Measurements from ENCODE around the gene PRKAG3.
"Not testable (repeated sequence)": the region's sequence is repeated elsewhere in the genome, so short reads cannot be mapped to it uniquely, and the experiment has no call there.

Gene PRKAG3

DNA sequence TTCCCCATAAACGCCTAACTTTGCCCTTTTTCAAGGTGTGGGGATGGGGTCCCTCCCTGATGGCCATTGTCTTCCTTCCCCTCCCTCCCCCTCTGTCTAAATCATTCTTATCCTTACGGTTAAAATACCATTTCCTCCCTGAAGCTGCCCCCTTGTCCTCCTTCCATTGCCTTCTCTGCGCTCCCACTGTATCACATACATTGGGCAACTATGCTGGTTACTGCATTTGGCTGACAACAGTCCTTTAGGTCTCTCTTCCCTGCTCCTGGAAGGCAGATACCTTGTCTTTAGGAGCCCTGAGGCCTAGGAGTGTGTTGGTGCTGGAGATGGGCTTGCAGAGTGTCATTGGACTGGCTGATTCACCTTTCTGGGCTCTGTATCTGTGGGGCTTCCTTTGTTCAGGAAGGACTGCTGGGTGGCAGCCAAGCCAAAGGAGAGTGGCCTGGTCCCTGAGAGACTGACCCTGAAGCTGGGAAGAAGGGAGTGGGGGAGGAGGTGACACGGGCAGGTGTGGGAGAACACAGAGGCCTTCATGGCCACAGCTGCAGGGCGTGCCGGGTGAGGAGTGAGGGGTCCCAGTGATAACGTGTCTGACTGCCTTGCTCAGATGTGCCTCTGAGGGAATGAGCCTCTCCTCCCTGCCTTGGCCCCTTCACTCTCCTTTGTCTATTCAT, 30.2 kb upstream of the PRKAG3 start:
- no peak for DNase-seq

DNA sequence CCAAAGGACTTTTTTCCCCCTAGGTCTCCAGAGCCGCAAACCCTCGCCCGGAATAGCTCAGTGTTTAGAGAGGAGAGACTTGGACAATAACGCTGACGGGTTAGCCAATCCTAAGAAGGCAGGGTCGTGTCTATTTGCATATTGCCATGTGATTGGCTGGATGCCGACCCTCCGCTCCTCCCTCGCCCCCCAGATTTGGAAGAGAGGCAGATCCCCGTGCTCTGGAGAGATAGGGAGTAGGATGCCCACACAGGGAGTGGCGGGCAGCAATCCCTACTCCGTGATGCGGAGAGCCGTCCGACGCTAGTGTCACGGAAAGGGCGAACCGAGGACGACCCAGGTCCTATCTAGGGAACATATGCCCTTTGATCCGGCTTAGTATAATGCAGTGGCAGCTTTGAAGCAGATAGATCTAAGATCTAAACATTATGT, 29.4 kb upstream of the PRKAG3 start:
- no peak for DNase-seq

DNA sequence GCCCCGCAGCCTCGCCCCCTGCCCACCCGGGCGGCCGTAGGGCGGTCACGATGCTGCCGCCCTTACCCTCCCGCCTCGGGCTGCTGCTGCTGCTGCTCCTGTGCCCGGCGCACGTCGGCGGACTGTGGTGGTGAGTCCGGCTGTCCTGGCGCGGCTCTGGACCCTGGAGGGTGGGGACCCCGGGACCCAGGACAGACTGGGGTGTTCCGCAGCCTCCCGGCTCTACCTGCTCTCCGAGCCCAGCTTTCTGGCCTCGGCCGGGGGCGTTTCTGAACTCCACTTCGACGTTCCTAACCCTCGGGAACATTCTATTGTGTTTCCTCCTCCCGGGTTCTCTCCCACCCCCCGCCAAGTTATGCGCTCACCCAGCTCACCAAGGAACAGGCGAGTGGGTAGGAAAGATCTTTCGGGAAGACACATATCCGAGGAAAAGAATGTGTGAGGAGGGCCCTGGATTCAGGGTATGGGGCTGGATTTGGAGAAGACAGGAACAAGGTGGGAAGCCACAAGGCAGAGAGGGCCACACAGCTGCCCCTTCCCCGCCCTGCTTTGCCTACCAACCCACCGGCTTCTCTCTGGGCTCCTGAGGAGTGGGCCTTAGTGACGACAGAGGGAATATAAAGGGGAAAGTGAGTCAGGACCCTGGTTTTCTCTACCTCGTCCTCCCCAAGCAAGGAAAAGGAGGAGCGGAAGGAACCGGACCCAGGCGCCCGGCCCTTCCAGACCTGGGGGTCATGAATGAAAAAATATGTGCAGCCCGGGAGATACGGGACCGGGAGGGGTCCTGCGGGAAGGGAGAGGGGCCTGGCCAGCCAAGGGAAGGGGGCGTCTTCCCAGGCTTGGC, 28.6 kb upstream of the PRKAG3 start:
- no peak for DNase-seq

DNA sequence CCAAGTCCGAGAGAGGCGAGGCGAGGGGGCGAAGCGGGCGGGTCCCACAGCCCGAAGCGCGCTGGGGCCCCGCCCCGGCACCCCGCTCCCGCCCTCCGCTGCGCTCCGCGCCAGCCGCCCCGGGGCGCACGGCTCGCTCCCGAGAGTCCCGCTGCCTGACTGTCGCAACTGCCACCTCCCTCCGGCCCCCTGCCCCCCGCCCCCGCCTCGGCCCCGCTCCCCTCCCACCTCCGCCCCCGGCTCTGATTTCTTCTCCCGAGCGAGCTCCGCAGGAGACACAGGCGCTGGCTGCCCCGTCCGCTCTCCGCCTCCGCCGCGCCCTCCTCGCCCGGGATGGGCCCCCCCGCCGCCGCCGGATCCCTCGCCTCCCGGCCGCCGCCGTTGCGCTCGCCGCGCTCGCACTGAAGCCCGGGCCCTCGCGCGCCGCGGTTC, 28.0 kb upstream of the PRKAG3 start, which contains the start of gene WNT6:
TSS of gene WNT6 (plus strand) at position 250 of the 432 bp plus-strand sequence. CDS start 233 bp downstream, outside the sequence.
- no peak for DNase-seq

DNA sequence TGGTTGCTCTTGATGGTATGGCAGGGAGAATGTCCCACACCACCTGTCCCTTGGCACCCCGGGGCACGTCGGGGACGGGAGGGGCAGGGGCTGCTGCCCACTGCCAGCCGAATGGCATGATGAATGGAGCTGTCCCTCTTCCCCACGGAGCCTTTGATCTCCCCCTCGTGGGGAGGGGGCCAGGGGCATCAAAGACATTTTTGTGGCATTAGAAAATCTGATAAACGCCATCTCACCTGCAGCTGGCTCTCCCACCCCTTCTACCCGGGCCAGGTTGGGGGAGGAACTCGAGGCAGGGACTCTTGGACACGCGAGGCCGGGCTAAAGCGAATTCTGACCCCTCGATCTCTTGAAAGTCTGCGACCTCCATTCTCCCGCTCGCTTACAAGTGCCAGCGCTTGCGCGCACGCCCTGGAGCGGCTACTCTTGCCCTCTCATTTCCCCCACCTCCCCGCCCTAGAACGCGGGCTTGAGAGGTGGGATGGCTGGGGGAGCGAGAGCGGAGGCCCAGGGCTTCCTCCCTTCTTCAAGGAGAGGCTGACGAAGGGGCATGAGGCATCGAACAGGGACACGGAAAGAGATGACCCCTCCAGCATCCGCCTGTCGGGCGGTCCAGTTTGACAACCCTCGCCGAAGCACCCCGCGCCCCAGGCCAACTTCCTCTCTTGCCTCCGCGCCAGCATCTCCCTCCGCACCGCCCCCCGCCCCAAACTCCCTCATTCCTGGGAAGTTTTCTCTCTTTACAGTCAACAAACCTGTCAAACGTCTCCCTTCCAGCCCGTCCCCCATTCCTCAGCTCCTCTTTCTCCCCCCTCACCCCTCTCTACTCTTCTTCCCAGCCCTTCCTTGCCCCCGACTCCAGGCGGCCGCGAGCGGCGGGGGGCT, 27.3 kb upstream of the PRKAG3 start:
- DNase-seq, result no peak

DNA sequence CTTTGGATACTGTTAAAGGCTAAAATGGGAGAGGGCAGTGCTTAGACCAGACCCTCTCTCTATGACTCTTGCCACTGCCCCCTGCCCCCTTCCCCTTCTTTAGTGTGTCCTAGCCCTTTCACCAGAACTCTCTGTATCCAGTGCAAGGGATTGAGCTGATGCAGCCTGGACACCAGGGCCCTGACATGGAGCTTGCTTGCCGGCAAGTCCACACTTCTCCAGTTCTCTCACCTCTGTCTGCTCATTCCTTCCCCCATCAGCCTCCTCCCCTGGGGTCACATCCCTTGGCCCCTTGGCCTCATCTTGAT, 26.5 kb upstream of the PRKAG3 start:
- no peak for DNase-seq

DNA sequence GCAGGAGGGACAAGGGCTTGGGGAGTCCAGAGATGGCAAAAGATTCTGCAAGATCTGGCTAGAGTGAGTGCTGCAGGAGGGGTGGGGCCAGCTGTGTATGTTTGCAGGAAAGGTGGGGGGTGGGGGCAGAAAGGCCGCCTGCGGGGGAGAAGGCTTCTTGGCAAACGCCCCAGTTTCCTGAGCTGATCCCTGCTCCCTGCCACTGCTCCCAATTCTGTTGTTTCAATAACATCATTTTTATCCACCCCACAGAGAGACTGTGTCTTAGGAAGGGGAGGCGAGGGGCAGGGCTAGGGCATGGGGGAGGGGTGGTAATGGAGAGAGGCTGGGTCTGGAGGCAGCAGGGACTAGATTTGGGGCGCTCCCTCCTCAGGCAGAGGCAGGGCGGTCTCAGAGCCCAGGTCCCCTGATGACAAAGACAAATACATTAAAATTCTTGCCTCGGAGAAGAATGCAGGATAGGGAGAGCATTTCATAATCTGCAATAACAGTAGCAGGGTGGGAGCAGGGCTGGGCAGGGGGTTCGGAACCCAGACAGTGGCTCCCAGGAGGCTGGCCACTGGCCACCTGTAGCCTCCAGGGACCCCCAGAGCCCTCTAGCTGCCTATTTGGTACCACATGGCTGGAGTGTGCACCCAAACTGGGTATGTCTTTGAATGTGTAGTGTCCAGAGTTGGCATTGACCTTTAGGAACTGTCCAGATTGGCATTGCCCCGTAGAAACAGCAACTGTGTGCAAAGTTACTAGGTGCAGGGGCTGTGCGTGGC, 26.0 kb upstream of the PRKAG3 start:
- DNase-seq, result no peak

DNA sequence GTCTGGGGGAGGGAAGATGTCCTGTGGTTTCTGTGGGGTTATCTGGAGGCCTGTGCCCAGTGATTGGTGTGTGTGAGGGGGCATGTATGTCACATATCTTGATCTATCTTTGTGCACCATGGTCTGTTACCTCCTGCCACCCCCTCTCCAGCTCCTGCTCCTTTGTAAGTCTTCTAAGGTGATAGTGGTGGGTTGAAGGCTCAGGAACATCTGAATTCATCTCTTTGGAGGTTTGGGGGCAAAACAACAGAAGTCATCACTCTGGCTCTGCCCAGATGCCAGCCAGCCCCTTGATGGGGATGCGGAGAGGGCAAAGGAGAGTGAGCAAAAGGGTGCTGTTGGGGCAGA, 25.3 kb upstream of the PRKAG3 start:
- DNase-seq, result no peak

DNA sequence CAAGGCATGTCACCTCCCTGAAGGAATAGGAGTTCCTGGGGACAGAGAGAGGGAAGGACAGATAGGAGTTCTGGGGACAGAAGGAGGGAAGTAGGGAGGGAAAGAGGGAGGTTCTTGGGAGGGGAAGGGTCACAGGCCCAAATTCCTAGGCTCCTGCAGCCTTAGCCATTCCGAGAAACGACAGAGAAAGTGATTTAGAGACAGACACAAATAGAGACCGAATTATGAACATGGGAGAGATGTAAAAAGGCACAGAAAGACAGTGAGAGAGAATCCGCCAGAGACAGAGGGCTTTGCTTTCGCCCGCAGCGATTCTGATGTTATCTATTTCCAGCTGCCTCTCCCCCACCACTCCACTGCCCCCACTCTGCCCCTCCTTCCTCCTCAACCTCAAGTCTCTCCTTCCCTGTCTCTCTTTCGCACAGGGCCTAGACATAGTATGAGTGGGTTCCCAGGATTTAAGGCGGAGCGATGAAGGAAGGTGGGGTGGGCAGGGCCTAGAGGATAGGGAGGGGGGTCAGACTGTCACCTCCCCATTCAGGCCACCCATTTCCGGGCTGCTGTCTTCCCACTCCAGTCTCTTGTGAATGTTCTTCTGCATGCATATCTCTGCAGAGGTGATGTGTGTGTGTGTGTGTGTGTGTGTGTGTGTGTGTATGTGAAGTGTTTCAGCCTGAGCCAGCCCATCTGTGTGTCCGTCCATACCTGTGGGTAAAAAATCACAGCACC, 24.7 kb upstream of the PRKAG3 start:
- DNase-seq, result no peak

DNA sequence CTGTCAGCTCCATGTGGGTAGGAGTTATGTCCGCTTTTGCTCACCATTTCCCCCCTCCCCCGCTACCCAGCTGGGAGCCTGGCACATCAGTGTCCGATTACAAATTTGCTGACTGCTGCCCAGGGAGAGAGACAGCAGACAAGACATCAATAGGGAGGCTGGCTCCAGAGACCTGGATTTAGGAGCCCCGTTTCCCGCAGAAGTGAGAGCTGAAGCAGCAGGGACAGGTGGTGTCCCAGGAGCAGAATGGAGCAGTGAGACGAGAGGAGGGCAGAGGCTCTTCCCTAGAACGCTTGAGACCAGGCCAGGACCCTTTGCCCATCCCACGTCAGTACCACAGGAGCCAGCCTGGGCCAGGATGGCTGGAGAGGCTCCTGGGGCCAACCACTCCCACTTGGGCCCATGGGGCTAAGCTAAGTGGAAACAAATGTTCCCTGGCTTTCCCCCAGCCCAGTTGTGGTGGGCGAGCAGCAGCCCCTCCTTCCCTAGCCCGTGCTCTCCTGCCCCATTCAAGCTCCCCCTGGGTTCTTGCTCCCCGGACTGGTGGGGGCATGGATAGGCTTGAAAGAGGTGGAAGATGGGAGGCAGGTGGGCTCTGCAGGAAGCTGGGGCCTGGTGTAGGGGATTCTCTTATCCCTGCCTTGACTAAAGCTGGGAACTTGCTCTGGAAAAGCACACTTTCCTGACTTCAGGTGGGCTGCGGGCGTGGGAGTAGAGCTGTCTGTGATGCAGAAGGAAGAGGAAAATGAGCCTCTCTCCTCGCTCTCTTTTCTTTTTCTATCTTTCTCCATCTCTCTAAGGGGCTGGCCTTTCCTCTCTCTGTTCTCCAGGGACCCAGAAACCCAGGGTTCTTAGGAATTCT, 23.9 kb upstream of the PRKAG3 start:
- no peak for DNase-seq

DNA sequence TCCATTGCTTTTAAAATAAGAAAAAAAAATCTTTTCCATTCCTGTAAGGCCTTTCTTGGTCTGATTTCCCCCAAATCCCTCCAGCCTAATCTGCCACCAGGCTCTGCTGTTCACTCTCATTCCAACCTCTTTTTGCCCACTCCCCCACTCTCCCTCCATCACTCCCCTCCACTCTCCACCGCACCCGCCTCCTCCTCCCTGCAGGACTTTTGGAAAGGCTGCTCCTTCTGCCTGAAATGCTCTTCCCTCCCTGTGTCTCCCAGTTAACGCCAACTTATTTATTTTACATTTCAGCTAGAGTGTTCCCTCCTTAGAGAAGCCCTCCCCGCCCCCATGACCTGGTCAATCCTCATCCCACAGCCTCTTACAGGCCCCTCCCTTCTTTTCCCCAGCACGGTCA, 23.3 kb upstream of the PRKAG3 start:
- DNase-seq, result no peak

DNA sequence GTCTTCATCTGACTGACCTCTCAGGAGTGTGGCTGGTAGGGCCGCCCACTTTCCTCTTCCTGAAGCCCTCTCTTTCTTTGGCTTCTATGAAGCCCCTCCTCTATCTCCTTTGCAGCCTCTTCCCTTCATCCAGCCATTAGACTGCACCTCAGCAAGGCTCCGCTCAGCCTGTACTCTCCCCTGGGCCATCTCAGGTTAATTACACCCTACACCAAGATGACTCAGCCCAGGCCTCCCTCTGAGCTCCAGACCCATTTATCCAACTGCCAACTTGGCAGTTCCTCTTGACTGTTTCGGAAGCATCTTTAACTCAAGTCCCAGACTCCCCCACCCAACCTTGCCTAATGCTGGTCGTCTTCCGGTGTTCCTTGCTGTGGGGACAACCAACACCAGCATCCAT, 22.2 kb upstream of the PRKAG3 start:
- no peak for DNase-seq

DNA sequence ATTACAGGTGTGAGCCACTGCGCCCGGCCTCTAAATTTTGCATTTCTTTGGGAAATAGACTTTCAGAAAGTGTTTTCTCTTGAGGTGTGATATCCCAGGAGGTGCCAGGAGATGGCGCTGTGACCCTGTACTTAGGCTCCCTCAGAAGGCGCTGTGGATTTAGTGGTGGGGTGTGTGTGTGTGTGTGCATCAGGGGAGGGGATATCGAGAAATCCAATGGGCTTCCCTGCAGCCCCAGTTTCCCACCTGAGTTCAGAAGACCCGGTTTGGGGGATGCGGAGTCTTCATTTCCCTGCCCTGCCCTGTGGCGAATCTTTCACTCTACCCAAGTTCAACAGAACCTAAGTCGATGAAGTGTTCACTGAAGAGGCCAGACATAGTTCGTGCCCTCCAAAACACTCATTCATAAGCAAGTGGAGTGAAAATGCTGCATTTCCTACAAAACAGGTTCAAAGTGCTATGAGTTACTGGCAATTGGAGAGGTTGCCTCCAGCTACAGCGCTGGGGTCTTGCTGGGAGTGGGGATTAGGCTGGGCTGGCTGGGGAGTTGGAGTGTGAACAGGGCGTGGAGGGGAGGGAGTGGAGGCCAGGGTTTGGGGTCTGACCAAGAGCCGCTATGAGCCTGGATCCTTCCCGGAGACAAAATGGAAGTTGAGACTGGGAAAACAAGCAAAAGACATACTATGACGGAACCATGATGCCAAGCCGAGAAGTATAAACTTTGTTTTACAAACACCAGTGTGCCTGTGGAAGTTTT, 21.5 kb upstream of the PRKAG3 start:
- DNase-seq, result peak; percentile 66

DNA sequence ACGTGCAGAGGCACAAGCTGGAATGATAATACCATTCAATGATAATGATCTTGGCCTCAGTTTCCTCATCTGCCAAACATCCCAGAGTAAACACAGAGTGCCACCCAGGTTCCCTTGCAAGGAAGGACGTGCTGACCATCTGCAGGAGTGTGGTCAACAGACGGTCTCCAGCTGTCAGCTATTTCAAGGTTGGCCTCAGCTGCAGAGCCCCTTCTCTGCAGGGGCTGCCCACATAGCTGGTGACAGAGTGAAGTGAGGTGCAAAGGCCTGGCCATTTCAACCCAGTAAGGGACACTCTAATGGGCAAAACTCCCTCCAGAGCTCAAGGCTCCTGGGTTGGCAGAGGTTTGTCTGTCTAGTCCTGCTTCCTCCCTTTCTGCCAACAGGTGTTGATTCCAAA, 19.7 kb upstream of the PRKAG3 start:
- no peak for DNase-seq

DNA sequence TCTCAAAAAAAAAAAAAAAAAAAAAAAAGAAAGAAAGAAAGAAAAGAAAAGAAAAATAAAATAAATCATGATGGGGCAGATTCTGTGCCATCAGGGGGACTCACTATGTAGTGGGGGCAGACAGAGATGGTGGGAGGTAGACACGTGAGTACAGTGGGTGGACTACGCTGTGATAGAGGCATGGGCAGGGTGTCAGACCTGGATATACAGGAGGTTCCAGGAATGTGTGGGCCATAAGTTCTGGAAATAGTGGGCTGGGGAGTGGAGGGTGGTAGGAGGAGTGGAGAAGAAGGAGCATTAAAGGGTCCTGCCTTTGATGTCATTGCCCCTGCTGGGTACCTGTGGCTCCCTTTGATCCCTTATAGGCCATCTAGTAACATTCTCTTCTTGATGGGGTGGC, 19.2 kb upstream of the PRKAG3 start:
- no peak for DNase-seq

DNA sequence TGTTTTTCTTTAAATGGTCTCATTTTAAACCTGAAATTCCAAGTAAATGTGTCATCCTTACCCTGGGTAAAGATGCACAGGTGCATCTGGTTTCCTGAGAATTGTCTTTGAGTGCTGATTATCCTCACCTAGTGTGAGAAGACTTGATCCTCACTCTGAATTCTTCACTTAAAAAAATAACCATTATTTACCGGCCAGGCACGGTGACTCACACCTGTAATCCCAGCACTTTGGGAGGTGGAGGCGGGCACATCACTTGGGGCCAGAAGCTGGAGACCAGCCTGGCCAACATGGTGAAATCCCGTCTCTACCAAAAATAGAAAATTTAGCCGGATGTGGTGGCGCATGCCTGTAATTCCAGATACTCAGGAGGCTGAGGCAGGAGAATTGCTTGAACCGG, 18.1 kb upstream of the PRKAG3 start:
- no peak for DNase-seq

DNA sequence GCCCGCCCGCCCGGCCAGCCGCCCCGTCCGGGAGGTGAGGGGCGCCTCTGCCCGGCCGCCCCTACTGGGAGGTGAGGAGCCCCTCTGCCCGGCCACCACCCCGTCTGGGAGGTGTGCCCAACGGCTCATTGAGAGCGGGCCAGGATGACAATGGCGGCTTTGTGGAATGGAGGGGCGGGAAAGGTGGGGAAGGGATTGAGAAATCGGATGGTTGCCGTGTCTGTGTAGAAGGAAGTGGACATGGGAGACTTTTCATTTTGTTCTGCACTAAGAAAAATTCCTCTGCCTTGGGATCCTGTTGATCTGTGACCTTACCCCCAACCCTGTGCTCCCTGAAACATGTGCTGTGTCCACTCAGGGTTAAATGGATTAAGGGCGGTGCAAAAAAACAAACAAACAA, 15.4 kb upstream of the PRKAG3 start:
- DNase-seq, result not testable (repeated sequence)

DNA sequence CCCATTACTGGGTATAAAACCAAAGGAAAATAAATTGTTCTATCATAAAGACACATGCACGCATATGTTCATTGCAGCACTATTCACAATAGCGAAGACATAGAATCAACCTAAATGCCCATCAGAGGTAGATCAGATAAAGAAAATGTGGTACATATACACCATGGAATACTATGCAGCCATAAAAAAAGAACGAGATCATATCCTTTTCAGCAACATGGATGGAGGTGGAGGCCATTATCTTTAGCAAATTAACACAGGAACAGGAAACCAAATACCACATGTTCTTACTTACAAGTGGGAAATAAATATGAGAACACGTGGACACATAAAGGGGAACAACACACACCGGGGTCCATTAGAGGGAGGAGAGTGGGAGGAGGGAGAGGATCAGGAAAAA, 12.7 kb upstream of the PRKAG3 start:
- DNase-seq, result not testable (repeated sequence)

DNA sequence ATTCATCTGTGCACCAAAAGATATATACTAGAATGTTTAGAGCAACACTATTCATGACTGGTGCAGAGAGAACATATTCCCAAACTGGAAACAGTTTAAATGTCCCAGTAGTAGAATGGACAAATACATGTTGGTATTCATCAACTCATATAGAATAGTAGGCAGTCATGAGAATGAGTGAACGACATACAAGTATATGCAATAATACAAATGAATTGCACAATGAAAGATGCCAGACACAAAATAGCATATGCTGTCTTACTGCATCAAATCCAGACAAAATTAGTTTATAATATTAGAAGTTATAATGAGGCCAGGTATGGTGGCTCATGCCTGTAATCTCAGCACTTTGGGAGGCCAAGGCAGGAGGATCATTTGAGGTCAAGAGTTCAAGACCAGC, 8.3 kb upstream of the PRKAG3 start:
- DNase-seq, result no peak

DNA sequence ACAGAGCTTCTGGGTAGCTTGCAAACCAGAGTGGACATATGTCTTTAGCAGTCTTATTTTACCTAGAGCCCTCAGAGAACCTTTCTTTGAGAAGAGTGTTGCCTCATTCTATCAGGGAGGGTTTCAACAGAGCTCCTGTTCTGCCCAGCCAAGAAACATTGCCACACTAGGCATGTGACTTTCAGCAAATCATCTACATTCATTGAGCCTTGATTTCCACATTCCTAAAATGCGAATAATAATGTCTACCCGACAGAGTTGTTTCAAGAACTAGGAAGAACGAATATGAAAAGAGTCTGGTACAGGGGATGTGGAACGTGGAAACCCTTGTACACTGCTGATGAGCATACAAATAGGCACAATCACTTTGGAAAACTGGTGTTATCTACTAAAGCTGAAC, 7.8 kb upstream of the PRKAG3 start:
- no peak for DNase-seq

Data from activated naive CD4-positive, alpha-beta T cell treated with anti-CD3 and anti-CD28 coated beads, Interleukin-2, amount 50 U/mL, for 16 hours (primary cell).